Stimulated activated CD4-positive, alpha-beta T cell treated with anti-CD3 and anti-CD28 coated beads, Interleukin-1b, Interleukin-23, amount 100 ng/mL, for 48 hours (primary cell): Measurements from ENCODE around the gene SLTM.
"Not testable (repeated sequence)": the region's sequence is repeated elsewhere in the genome, so short reads cannot be mapped to it uniquely, and the experiment has no call there.

Experiments
- DNase-seq: peaks from one replicate; pipeline ENCODE4 v3.0.0-alpha.2; 2020

The SLTM gene

GRCh38 chr15:58870451-58870850 is 63.0 kb downstream of the SLTM start:
- no peak for DNase-seq

- DNase-seq, result no peak
Observed at GRCh38 chr15:58867926-58868325, 65.6 kb downstream of the SLTM start.

GRCh38 chr15:58865425-58865880 is 68.0 kb downstream of the SLTM start:
- DNase-seq, result no peak

- peak; percentile 8 for DNase-seq
Observed at GRCh38 chr15:58864602-58865424, 68.7 kb downstream of the SLTM start.

GRCh38 chr15:58862326-58862725 is 71.2 kb downstream of the SLTM start:
- DNase-seq, result no peak

GRCh38 chr15:58856621-58857020 is 76.9 kb downstream of the SLTM start:
- not testable (repeated sequence) for DNase-seq

GRCh38 chr15:58856086-58856485 is 77.4 kb downstream of the SLTM start:
- no peak for DNase-seq

GRCh38 chr15:58854593-58854992 is 78.9 kb downstream of the SLTM start:
- no peak for DNase-seq

GRCh38 chr15:58852347-58852746 is 81.1 kb downstream of the SLTM start:
- no peak for DNase-seq

GRCh38 chr15:58851205-58851604 is 82.3 kb downstream of the SLTM start:
- DNase-seq, result not testable (repeated sequence)

GRCh38 chr15:58842713-58843396 is 90.6 kb downstream of the SLTM start:
- DNase-seq, result no peak

- DNase-seq, result no peak
Observed at GRCh38 chr15:58840048-58840447, 93.4 kb downstream of the SLTM start.

GRCh38 chr15:58839485-58839884 is 94.0 kb downstream of the SLTM start:
- DNase-seq, result no peak

- not testable (repeated sequence) for DNase-seq
Observed at GRCh38 chr15:58833681-58834426, 99.6 kb downstream of the SLTM start.

GRCh38 chr15:58830556-58830955 is 102.9 kb downstream of the SLTM start:
- no peak for DNase-seq
